Activated CD4-positive, alpha-beta T cell treated with anti-CD3 and anti-CD28 coated beads, Interleukin-2, amount 50 U/mL, for 16 hours (primary cell): ENCODE data around the gene MAP9.
"Not testable (repeated sequence)": the region's sequence is repeated elsewhere in the genome, so short reads cannot be mapped to it uniquely, and the experiment has no call there.

Source experiments
- DNase-seq: peaks from one replicate; pipeline ENCODE4 v3.0.0-alpha.2; 2020

MAP9 gene

DNA sequence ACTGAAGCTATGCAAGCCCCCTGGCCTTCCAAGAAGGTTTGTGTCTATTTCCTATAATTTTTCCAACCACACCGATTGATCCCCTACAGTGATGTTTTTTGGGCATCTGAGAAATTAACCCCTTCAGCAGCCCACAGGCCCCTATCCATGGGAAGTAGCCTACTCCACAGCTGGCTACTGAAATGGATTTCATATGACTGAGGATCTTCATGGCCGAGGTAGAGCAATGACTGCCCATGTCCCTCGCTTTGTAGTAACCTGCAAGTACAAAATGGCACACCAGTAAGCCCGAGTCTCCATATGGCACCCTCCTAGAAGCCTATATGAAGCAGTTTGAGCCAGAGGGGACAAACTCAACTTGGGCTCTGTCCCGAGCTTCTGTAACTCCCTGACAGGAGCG lies 36.8 kb downstream of the MAP9 start:
- no peak for DNase-seq

DNA sequence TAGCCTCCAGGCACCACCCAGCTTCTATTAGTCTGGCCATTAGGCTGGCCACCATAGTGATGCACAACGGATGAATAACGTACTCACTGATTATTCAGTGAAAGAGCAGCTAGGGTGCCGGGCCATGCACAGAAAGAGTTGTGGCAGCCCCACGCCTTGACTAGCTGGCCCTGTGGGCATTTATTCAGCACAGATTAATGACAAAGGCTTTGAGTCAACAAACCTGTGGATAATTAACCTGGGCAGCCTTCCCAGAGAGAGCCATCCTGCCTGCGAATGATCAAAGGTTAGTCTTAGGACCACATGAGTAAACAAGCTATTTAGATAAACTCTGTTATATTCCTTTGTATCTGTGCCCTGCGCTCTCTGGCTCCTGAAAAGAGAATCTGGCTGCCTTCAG lies 37.2 kb downstream of the MAP9 start:
- no peak for DNase-seq

DNA sequence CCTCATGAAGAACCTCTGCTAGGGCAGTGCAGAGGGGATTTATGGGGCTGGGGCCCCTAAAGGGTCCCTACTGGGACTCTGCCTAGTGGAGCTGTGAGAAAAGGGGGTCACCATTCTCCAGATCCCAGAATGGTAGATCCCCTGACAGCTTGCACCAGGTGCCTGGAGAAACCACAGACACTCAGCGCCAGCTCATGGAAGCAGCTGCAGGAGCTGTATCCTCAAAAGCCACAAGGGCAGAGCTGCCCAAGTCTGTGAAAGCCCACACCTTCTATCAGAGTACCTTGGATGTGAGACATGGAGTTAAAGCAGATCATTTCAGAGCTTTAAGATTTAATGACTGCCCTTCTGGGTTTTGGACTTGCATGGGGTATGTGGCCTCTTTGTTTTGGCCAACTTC lies 38.6 kb downstream of the MAP9 start:
- no peak for DNase-seq

DNA sequence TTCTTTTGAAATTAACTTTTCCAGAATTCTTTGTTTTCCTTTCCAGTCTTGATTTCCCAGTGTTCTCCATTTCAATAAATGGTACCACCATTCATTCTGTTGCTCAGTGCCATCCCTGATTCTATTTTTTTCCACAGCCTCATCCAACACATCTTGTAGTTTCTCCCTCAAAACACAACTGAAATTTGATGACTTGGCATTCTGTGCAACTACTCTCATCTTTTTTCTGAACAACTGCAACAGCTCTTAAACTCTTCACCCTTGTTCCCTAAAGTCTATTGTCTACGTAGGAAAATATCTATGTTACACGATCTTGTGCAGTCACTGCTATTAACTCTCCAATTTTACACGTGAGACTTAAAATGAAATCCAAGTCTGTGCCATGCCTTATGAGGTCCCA lies 40.5 kb downstream of the MAP9 start:
- no peak for DNase-seq

DNA sequence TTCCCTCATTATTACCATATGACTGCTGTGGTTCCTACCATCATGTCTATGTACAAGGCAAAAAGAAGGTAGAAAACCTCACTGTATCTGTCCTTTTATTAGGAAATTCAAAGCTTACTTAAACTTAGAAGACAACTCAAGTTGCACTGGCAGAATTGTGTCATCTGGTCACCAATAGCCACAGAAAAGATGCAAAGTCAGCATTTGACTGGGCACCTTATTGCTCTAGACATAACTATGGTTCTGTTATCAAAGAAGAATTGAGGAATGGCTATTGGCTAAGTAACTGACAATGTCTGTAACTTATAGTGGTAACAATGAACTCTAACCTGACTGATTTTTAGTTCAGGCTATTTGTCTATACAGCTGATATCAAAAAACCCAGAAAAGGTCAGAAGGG lies 45.3 kb downstream of the MAP9 start:
- no peak for DNase-seq

DNA sequence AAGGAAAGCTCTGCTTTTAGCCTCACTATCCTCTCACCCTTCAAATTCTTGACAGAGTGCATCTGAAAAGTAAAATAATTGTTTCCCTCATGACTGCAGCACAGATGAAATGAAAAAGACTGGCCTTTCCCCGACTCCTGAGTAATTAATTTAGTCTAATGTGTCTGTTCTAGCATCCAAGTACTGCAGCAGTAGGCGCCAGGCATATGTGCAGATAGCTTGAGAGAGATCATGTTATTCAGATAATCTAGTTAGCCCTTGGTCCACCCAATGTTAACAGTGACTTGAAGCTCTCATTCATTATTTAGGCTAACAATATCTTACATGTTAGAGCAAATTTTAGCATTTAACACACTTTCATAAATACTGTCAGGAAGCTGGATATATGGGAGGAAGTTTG lies 54.0 kb downstream of the MAP9 start:
- DNase-seq: no peak

DNA sequence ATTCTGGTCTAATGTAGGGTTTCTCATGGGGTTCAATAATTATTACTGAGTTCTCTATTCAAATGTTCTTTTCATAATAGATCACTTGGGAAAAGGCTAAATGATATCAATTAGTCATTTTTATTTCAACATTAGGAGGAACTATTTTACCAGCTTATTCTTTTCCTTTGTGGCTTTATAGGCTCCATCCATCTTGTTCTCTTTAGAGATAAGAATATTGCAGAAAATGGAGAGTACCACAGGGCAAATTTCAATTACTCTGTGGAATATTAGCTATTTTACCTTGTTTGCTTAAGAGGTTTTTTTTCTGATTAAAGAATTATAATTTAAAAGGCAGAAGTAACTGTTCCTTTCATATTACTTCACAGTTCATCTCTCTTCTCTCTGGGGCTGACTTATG lies 55.8 kb downstream of the MAP9 start:
- no peak for DNase-seq

DNA sequence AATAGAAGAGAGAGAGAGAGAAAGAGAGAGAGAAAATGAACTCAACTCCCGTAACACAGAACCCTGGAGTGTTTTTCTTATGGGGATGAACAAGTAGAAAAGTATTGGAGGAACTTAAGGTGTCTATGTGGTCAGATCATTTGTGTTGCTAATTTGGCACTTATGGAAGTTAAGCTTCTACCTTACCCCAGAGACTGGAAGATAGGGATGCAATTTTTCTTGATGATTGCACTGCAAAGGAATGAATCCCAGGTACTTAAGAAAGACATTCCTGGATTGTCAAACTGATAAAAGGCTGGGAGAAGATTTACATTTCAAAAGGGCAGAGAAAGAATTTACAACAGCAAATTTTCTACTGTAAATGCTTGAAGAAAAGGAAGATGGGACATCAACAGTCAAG lies 57.2 kb downstream of the MAP9 start:
- DNase-seq: no peak

DNA sequence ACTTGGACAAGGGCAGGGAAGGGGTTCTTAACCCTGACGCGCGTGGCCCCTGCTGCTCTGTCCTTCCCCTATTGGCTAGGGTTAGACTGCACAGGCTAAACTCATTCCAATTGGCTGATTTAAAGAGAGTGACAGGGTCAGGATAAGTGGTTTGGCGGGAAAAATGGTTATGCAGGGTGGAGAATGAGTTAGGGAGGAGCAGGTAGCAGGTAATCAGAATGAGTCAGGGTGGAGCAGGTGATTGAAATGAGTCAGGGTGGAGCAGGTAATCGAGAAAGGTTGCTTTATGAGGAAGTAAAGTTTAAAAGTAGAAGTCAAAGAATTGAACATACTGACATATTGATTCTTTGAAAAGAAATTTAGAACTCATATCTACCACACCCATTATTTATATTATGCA lies 64.7 kb downstream of the MAP9 start:
- DNase-seq: not testable (repeated sequence)

DNA sequence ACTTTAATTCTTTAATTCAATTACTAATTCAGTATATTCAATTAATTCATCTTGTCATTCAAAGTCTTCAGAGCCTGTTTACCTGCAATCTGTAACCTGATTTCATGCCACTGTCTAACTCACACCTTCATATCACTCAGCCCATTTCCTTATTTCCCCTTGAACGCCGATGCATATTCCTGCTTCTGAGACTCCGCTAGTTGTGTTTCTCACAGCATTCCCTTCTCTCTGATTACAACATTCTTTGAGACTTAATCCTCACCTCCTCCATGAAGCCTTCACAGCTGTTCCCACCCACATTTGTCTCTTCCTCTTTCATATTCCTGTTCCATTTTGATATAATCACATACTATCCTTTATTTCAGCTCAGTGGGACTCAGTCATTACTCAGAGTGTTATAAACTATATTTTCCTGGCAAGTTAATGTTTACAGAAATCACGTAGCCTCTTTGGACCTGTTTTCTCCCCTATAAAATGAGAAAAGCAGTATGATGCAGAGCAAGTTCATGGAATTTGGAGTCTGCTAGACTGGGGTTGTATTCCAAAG lies 69.0 kb downstream of the MAP9 start:
- DNase-seq: no peak

DNA sequence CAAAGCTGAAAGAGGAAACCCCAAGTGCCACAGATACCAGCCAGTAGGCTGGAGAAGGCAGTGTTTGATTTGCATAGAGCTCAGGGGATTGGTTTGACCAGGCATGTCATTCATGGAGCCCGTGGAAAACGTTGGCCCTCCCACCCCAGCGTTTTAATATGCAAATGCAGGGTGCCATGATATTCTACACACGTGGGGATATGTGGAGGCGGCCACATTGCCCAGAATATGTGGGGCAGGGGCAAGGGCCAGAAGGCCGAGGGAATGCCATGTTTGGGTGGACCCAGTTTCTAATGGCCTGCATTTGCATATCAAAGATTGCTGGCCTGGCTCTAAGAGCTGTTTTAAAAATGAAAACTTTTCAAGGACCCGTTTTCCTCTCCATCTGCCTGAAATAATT lies 71.1 kb downstream of the MAP9 start:
- no peak for DNase-seq

DNA sequence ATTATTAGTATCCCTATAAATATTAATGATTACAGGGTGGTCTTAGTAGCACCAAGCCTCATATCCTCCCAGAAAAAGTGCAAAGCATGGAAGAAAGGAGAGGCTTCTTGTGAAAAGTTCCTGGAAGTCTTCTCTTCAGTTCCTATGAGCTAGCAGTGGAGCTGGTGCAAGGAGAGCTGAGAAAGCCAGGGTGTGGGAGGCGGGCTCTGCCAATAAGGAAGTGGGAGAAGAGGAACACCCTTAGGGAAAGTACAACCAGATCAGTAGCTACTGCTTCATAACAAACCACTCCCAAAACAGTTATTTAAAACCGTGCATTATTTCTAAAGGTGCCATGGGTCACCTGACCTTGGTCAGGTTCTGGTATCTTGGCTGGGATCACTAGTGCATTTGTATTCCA lies 72.4 kb downstream of the MAP9 start:
- no peak for DNase-seq

DNA sequence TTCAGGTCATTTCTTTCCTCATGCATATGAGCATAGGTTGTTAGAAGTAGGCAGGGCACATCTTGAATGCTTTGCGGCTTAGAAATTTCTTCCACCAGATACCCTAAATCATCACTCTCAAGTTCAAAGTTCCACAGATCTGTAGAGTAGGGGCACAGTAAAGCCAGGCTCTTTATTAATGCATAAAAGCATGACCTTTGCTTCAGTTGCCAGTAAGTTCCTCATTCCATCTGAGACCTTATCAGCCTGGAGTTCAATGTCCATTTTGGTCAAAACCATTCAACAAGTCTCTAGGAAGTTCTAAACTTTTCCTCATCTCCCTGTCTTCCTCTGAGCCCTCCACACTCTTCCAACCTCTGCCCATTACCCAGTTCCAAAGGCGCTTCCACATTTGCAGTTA lies 77.7 kb downstream of the MAP9 start:
- no peak for DNase-seq
